Spleen (tissue), 11 donors: Measurements from ENCODE around the gene MXRA8. TPM values are rescaled to one million over a fixed set of nuclear protein-coding genes. Genes with fewer than 3 reads are reported as not detected.
A peak's percentile ranks its signal among the peaks of the same experiment; 100 is the strongest.

Experiments used
- DNase-seq: peaks from one replicate; pipeline ENCODE4 v3.0.0-alpha.2; 2020
- H3K27ac ChIP-seq, 8 donors: fragments of 200-600 bp; sonication (generic) in 7 of 8; 1 replicate in 4 of 8; 2 replicates in 4 of 8; pipeline versions ENCODE4 v1.5.0 to v1.8.0; 2016 to 2021; ENCODE audit warnings: inconsistent platforms in 4 of 8, mild to moderate bottlenecking in 4 of 8, moderate library complexity in 1 of 8
- H3K27me3 ChIP-seq, 7 donors: fragments of 200-600 bp; sonication (generic) in 6 of 7; replicated peaks in 1 of 7; 1 replicate in 4 of 7; 2 replicates in 3 of 7; pipeline versions ENCODE4 v1.5.0 to v1.8.0; 2016 to 2021; ENCODE audit warnings: inconsistent platforms in 3 of 7, mild to moderate bottlenecking in 1 of 7
- H3K36me3 ChIP-seq, 6 donors: fragments of 200-600 bp; sonication (generic) in 5 of 6; 1 replicate in 4 of 6; 2 replicates in 2 of 6; pipeline versions ENCODE4 v1.5.0 to v1.8.0; 2016 to 2021; ENCODE audit warnings: inconsistent platforms in 2 of 6
- H3K4me1 ChIP-seq, 6 donors: fragments of 200-600 bp; sonication (generic) in 5 of 6; 1 replicate in 3 of 6; 2 replicates in 3 of 6; pipeline versions ENCODE4 v1.5.0 to v1.8.0; 2016 to 2021; ENCODE audit warnings: inconsistent platforms in 3 of 6
- H3K4me3 ChIP-seq, 8 donors: fragments of 200-600 bp; sonication (generic) in 7 of 8; 1 replicate in 4 of 8; 2 replicates in 4 of 8; pipeline versions ENCODE4 v1.5.0 to v1.8.0; 2016 to 2021; ENCODE audit warnings: inconsistent platforms in 4 of 8, mild to moderate bottlenecking in 4 of 8, moderate library complexity in 2 of 8
- H3K9me3 ChIP-seq, 8 donors: fragments of 200-600 bp; sonication (generic) in 7 of 8; 1 replicate in 4 of 8; 2 replicates in 4 of 8; pipeline versions ENCODE4 v1.5.0 to v1.8.0; 2016 to 2021; ENCODE audit warnings: inconsistent platforms in 4 of 8
- POLR2A ChIP-seq, 3 donors: fragments of 450-650 bp; IDR thresholded peaks; one replicate each; pipeline ENCODE4 v1.5.1; 2017; ENCODE audit warnings: antibody characterized with exemption in 3 of 3, mild to moderate bottlenecking in 1 of 3
- POLR2AphosphoS5 ChIP-seq, 3 donors: sonication (generic); formaldehyde crosslinking; IDR thresholded peaks; one replicate each; pipeline ENCODE4 v1.5.1; 2017; ENCODE audit warnings: antibody characterized with exemption in 3 of 3
- WGBS, 5 donors: extraction: QIAGEN DNeasy Blood & Tissue Kit in 3 of 5; methylation state at CpG; one replicate each; pipeline versions ENCODE4 v1.1.5 to v1.1.7; 2013 to 2018; 5-methylcytosine and 5-hydroxymethylcytosine counted together
- intact Hi-C: fragments of 100-400 bp; cut with DNase I; formaldehyde crosslinking; loops from one replicate; pipeline ENCODE4 v1.15.0; 2023; ENCODE audit warnings: low total_unique reads
- polyA plus RNA-seq, 3 donors: library from polyadenylated mRNA; stranded (reverse); fragments of 200-250 nt; gene quantifications; one replicate each; pipeline ENCODE4 v1.2.1, GENCODE V29; 2013
- total RNA-seq, 7 donors: library from RNA; depleted of rRNA in 3 of 7; stranded (reverse); fragments of >200 nt in 3 of 7; fragmentation: NEBNext Ultra II Directional in 4 of 7; extraction: Animal tissue kit (Norgen Biotek cat#: 25700) in 4 of 7; gene quantifications; one replicate each; pipeline versions ENCODE4 v1.1.0 to v1.2.1, GENCODE V29; 2016 to 2021
- TF ChIP-seq, protein P1 (sequence below), 11 experiments: fragments of 200-600 bp in 7 of 11; fragments of 450-650 bp in 4 of 11; sonication (generic) in 4 of 11; IDR thresholded peaks in 8 of 11; conservative IDR thresholded peaks in 3 of 11; 1 replicate in 7 of 11; 2 replicates in 4 of 11; pipeline versions ENCODE4 v1.4.0 to v1.8.0; 2016 to 2021; ENCODE audit warnings: antibody characterized with exemption in 11 of 11, inconsistent platforms in 4 of 11, mild to moderate bottlenecking in 1 of 11
- donor health status: healthy with polysubstance abuse.
- donor health status: DM: no; HTN: no; CAD: no; lungs with moderate emphysema.
- donor health status: DM: no; HTN: no; CAD: no.
- donor health status: Bipolar disorder and iron deficiency.
- donor health status: healthy.
- donor health status: DM: no; HTN: no; CAD: no.
- donor health status: DM: yes; HTN: yes; CAD: no.

The MXRA8 gene
- total and polyA plus RNA-seq, 10 donors: 25.9 to 71.7 (median 47.1) TPM

DNA sequence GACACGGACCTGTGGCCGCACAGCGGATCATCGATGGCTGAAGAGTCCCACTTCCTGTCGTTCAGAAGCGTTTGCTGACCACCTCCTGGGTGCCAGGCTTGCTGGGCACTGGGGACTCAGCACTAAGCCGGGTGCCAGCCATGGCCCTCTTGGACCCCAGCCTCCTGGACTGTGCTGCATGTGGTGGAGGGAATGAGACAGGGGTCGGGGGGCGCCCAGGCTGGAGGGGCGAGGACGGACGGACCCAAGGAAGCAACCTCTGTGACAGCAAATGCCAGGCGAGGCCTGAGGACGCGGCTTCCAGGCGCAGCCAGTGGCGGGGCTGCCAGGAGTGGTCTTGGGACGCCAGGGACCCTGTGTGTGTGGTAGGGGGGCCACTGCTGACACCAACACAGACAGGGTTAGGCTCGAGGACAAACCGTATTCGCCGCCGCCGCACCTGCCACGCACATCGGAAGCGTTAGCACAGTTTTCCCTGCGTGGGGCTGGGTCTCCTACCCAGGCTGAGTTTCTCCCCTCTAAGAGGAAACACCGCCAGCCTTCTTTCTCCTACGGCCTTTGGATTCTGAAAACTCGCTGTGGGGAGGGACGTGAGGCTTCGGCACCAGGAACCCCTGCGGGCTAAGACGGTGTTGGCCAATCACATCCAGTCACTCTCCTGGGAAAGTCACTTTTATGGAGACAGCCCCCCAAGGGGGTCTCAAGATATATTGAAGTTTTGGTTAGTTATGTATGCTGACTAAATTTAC lies 3.1 kb upstream of the MXRA8 start:
- TF ChIP-seq POLR2AphosphoS5 (IDR thresholded peaks at IDR 0.05) (no peak), POLR2A (IDR thresholded peaks at IDR 0.05) (no peak)
- TF ChIP-seq, protein P1, sequence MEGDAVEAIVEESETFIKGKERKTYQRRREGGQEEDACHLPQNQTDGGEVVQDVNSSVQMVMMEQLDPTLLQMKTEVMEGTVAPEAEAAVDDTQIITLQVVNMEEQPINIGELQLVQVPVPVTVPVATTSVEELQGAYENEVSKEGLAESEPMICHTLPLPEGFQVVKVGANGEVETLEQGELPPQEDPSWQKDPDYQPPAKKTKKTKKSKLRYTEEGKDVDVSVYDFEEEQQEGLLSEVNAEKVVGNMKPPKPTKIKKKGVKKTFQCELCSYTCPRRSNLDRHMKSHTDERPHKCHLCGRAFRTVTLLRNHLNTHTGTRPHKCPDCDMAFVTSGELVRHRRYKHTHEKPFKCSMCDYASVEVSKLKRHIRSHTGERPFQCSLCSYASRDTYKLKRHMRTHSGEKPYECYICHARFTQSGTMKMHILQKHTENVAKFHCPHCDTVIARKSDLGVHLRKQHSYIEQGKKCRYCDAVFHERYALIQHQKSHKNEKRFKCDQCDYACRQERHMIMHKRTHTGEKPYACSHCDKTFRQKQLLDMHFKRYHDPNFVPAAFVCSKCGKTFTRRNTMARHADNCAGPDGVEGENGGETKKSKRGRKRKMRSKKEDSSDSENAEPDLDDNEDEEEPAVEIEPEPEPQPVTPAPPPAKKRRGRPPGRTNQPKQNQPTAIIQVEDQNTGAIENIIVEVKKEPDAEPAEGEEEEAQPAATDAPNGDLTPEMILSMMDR (IDR thresholded peaks at IDR 0.05 in 8 of 11, conservative IDR thresholded peaks at IDR 0.05 in 3 of 11): no peak
- H3K4me1 ChIP-seq: peaks cover 0 to 51% (median 15%) of the 10 kb centered on the region in 6 donors
- H3K9me3 ChIP-seq: no peaks in the 10 kb centered on the region
- intact Hi-C loops: no loop called here
- H3K27me3 ChIP-seq: peaks cover 0 to 58% (median 33%) of the 10 kb centered on the region in 7 donors
- WGBS, 5 donors: 65 to 75% (median 71%) methylated on average over 33 to 35 of the region's 35 CpGs
- no peak overlapping the region for H3K4me3 ChIP-seq
- H3K27ac ChIP-seq: peak overlapping the region in 5 of 8 donors; percentile 20 to 62 (median 46)
- DNase-seq: peak; percentile 69
- H3K36me3 ChIP-seq: no peaks in the 10 kb centered on the region

DNA sequence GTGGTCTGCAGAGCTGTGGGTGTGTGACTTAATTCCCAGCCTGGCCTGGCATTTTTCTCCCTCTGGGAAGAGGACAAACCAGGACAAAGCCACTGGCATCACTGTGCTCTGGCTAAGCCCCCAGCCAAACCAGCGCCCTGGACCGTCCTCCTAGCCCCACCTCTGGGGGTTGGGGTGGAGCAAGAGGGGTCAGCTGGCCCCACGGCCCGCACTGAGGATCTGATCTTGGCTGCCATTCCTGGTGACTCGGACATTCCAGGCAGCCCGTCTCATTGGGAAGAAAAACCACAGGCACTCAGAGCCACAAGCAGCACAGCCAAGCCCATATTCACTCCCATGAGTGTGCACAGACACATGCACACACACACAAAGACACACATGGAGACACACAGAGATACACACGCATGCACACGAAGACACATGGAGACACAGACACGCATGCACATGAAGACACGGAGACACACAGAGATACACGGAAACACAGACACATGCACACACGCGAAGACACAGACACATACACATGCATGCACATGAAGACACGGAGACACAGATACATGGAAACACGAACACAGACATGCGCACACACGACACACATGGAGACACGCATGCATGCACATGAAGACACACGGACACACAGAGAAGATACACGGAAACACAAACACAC lies 2.3 kb upstream of the MXRA8 start:
- peaks cover 0 to 65% (median 35%) of the 10 kb centered on the region in 7 donors for H3K27me3 ChIP-seq
- no peak overlapping the region for H3K4me3 ChIP-seq
- TF ChIP-seq POLR2AphosphoS5 (IDR thresholded peaks at IDR 0.05) (peak in 2 of 3 donors; percentile 44 to 65), POLR2A (IDR thresholded peaks at IDR 0.05) (no peak)
- TF ChIP-seq, protein P1 (IDR thresholded peaks at IDR 0.05 in 8 of 11, conservative IDR thresholded peaks at IDR 0.05 in 3 of 11): no peak
- peak; percentile 69 for DNase-seq
- H3K4me1 ChIP-seq: peaks cover 0 to 59% (median 15%) of the 10 kb centered on the region in 6 donors
- 77 to 81% (median 78%) methylated on average over 18 to 20 of the region's 20 CpGs for WGBS, 5 donors
- H3K27ac ChIP-seq: peak overlapping the region in 6 of 8 donors; percentile 20 to 83 (median 76)
- H3K9me3 ChIP-seq: no peaks in the 10 kb centered on the region
- H3K36me3 ChIP-seq: no peaks in the 10 kb centered on the region
- intact Hi-C loops: no loop called here

DNA sequence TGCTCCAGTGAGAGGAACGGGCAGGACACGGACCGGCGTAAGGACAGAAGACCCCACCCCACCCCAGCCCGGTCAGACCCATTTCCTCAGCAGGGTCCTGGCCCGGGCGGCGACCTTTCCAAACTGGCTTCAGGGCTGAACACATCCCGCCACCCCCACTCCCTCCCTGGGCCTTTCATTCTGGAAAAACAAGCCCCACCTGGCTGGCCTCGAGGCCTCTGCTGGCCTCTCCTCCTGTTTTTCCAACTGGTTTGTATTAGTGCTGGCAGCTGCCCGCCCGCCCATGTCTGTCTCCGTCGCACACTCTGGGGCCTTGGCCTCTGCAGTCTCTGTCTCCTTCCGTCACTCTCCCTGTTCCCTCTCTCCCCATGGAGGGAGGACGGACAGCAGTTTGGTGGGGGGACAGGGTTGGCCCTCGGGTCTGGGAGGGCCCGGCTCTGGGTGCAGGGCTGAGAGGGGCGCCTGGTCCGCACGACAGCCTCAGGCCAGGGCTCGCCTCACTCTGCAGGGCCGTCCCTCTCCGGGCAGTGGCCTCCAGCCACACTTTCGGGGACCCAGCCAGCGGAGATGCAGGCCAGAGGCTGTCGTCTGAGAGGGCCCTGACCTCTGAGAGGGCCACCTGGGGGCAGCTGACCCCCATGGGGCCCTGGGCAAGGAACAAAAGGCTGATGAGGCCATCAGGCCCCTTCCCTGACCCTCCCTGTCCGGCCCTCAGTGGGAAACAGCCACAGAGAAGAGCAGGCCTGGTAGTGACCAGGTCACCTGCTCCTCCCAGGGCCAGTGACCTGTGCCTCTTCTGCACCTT lies 1.5 kb upstream of the MXRA8 start:
- Histone ChIP-seq H3K4me1 (peaks cover 0 to 66% (median 23%) of the 10 kb centered on the region in 6 donors), H3K27ac (peak overlapping the region in 6 of 8 donors; percentile 7 to 83 (median 76))

More for the DNA sequence above, 1.5 kb upstream of the MXRA8 start:
- TF ChIP-seq POLR2A (IDR thresholded peaks at IDR 0.05) (no peak), POLR2AphosphoS5 (IDR thresholded peaks at IDR 0.05) (no peak)
- TF ChIP-seq, protein P1 (IDR thresholded peaks at IDR 0.05 in 8 of 11, conservative IDR thresholded peaks at IDR 0.05 in 3 of 11): no peak
- Histone ChIP-seq H3K4me3 (no peak overlapping the region), H3K36me3 (peaks cover 0 to 4% (median 0%) of the 10 kb centered on the region in 6 donors), H3K27me3 (peaks cover 0 to 73% (median 43%) of the 10 kb centered on the region in 7 donors), H3K9me3 (no peaks in the 10 kb centered on the region)
- intact Hi-C loops: no loop called here
- WGBS, 5 donors: 65 to 74% (median 68%) methylated on average over 25 to 28 of the region's 28 CpGs
- peak; percentile 68 for DNase-seq
